Testis (tissue), 3 donors: ENCODE measurements around the gene GGCX. TPM values are rescaled to one million over a fixed set of nuclear protein-coding genes. Genes with fewer than 3 reads are reported as not detected.

ENCODE experiments used
- DNase-seq: peaks from one replicate; pipeline ENCODE4 v3.0.0-alpha.2; 2019
- H3K27ac ChIP-seq, 2 donors: fragments of 200-600 bp; sonication (generic); one replicate each; pipeline ENCODE4 v1.5.1; 2019
- H3K27me3 ChIP-seq: fragments of 200-600 bp; sonication (generic); one replicate; pipeline ENCODE4 v1.5.1; 2019
- H3K36me3 ChIP-seq: fragments of 200-600 bp; sonication (generic); one replicate; pipeline ENCODE4 v1.5.1; 2017; ENCODE audit warnings: low read depth; ENCODE audit errors: missing control alignments
- H3K4me1 ChIP-seq: fragments of 200-600 bp; sonication (generic); one replicate; pipeline ENCODE4 v1.5.1; 2019
- H3K4me3 ChIP-seq, 2 donors: fragments of 200-600 bp; sonication (generic); one replicate each; pipeline ENCODE4 v1.5.1; 2017 to 2019
- H3K9me3 ChIP-seq: fragments of 200-600 bp; sonication (generic); one replicate; pipeline ENCODE4 v1.5.1; 2017
- POLR2A ChIP-seq: fragments of 450-650 bp; IDR thresholded peaks from one replicate; pipeline ENCODE4 v1.6.1; 2017; ENCODE audit warnings: antibody characterized with exemption, mild to moderate bottlenecking, moderate library complexity
- WGBS, 2 donors: methylation state at CpG; one replicate each; pipeline ENCODE4 v1.1.5; 2018; 5-methylcytosine and 5-hydroxymethylcytosine counted together
- intact Hi-C: fragments of 100-400 bp; cut with DNase I; formaldehyde crosslinking; loops from one replicate; pipeline ENCODE4 v1.15.1; 2023; ENCODE audit warnings: low total_unique reads
- polyA plus RNA-seq: library from polyadenylated mRNA; stranded (reverse); fragments of 350-450 nt; fragmentation: Illumina TruSeq; extraction: RNeasy Lipid Tissue Mini Kit (QIAGEN cat#74804); gene quantifications from one replicate; pipeline ENCODE4 v1.2.3, GENCODE V29; 2014; ENCODE audit warnings: low read depth, low replicate concordance; ENCODE audit not compliant: insufficient read depth
- total RNA-seq, 2 donors: library from RNA; depleted of rRNA; stranded (reverse); fragments of >200 nt; gene quantifications; one replicate each; pipeline ENCODE4 v1.2.3, GENCODE V29; 2016
- TF ChIP-seq, protein P1 (sequence below), 3 experiments: fragments of 450-650 bp in 2 of 3; fragments of 200-600 bp in 1 of 3; sonication (generic) in 1 of 3; IDR thresholded peaks; one replicate each; pipeline ENCODE4 v1.5.1; 2016 to 2019; ENCODE audit warnings: antibody characterized with exemption in 3 of 3, mild to moderate bottlenecking in 2 of 3, moderate library complexity in 1 of 3

Gene GGCX
- total and polyA plus RNA-seq, 3 donors from 2014 or later: 21.1 to 31.8 (median 26.8) TPM

DNA sequence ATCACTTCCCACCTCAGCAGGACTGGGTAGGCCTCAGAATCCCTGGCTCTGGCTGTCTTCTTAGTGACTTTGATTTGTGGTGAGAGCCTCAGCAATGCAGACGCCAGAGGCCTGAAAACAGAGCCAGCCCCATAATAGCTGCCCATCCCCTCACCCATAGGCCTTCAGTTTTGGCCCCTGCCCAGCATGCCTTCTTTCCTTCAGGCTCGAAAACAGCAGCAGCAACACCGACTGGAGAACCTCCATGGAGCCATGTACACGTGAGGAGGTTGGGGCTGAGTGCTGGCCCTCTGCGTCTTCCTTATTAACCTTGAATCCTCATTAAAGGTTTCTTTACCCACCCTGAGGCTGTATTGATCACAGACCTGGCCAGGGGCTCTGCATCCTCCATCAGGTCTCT, 35.9 kb upstream of the GGCX start:
- 77 to 79% methylated on average over 5 of the region's 5 CpGs for WGBS, 2 donors
- H3K27ac ChIP-seq: no peak overlapping the region
- H3K36me3 ChIP-seq: no peaks in the 10 kb centered on the region
- H3K4me3 ChIP-seq: no peak overlapping the region
- TF ChIP-seq, protein P1, sequence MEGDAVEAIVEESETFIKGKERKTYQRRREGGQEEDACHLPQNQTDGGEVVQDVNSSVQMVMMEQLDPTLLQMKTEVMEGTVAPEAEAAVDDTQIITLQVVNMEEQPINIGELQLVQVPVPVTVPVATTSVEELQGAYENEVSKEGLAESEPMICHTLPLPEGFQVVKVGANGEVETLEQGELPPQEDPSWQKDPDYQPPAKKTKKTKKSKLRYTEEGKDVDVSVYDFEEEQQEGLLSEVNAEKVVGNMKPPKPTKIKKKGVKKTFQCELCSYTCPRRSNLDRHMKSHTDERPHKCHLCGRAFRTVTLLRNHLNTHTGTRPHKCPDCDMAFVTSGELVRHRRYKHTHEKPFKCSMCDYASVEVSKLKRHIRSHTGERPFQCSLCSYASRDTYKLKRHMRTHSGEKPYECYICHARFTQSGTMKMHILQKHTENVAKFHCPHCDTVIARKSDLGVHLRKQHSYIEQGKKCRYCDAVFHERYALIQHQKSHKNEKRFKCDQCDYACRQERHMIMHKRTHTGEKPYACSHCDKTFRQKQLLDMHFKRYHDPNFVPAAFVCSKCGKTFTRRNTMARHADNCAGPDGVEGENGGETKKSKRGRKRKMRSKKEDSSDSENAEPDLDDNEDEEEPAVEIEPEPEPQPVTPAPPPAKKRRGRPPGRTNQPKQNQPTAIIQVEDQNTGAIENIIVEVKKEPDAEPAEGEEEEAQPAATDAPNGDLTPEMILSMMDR (IDR thresholded peaks at IDR 0.05): no peak
- no peak for TF ChIP-seq POLR2A
- no peaks in the 10 kb centered on the region for H3K27me3 ChIP-seq
- DNase-seq: no peak
- intact Hi-C loops: no loop called here
- peaks cover 29% of the 10 kb centered on the region for H3K4me1 ChIP-seq
- no peaks in the 10 kb centered on the region for H3K9me3 ChIP-seq

DNA sequence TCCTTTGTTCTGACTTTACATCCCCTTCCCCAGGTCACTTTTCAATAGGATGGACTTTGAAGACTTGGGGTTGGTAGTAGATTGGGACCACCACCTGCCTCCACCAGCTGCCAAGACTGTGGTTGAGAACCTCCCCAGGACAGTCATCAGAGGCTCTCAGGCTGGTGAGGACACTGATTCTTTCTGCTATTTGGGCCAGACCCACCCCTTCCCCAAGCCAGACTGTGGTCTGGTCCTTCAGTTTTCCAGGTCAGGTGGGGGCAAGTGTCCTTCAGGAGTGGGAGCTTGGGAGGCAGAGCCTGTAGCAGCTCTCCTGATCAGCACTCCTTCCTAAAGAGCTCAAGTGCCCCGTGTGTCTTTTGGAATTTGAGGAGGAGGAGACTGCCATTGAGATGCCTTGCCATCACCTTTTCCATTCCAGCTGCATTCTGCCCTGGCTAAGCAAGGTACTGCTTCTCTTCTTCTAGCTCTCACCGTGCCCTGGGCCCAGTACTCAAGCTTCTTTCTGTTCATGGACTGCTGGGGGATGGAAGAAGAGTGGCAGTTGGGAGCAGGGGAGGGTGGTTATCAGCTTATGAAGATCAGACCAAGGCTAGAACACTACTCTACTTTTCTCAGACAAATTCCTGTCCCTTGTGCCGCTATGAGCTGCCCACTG, 35.3 kb upstream of the GGCX start:
- intact Hi-C loops: no loop called here

DNA sequence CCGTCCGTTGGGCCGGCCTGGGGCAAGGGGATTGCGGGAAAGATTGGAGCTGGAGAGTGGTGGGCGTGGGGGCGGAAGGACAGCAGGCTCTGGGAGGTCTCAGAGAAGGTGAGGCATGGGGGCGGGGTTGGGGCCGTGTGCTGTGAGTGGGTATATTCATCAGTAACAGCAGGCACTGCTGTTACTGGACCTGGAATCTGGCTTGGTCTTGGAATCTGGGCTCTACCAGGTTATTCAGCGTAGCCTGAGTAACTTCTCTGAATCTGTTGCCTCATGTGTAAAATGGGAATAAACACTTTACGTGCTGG, 34.7 kb upstream of the GGCX start:
- 2% methylated on average over 5 to 10 of the region's 10 CpGs for WGBS, 2 donors
- no peak for DNase-seq
- H3K36me3 ChIP-seq: no peaks in the 10 kb centered on the region
- peak overlapping the region; percentile 85 to 97 for H3K4me3 ChIP-seq
- TF ChIP-seq POLR2A: no peak
- TF ChIP-seq, protein P1 (IDR thresholded peaks at IDR 0.05): no peak
- peak overlapping the region; percentile 92 to 95 for H3K27ac ChIP-seq
- no peaks in the 10 kb centered on the region for H3K27me3 ChIP-seq
- intact Hi-C loops: no loop called here
- H3K4me1 ChIP-seq: peaks cover 26% of the 10 kb centered on the region
- no peaks in the 10 kb centered on the region for H3K9me3 ChIP-seq

More for the DNA sequence above, 35.3 kb upstream of the GGCX start:
- WGBS, 2 donors: 43 to 54% methylated on average over 2 to 3 of the region's 3 CpGs
- peaks cover 26% of the 10 kb centered on the region for H3K4me1 ChIP-seq
- TF ChIP-seq, protein P1 (IDR thresholded peaks at IDR 0.05): no peak
- TF ChIP-seq POLR2A: no peak
- H3K36me3 ChIP-seq: no peaks in the 10 kb centered on the region
- H3K27ac ChIP-seq: peak overlapping the region in 1 of 2 donors; percentile 92
- no peaks in the 10 kb centered on the region for H3K9me3 ChIP-seq
- DNase-seq: no peak
- H3K4me3 ChIP-seq: peak overlapping the region in 1 of 2 donors; percentile 97
- H3K27me3 ChIP-seq: no peaks in the 10 kb centered on the region

DNA sequence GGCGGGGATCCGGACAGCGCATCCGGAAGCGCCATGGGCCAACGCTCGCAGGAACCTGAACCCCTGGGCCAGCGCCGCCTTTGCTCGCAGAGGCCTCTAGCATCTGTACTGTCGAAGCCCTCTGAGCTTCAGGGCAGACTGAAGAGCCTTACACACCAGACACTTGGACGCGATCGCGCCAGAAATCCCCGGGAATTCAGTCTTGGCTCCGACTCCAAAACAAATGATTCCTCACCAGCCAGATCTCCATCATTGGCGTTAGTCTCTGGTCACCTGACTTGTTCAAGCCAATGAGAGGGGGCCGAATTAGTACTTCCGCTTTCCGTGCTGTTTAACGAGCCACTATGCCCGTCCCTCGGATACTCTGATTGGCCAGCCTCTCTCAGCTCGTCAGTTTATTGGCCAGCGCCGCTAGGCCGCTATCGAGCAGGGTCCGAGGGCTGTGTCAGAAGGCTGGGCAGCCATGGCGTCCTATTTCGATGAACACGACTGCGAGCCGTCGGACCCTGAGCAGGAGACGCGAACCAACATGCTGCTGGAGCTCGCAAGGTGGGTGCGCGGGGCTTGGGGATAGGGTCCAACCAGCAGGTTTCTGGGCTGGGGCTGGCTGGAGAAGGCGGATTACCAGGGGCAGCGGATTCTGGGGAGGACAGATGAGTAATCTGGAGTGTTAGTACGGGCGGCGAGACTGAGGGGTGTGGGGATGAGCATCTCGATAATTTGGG, 34.2 kb upstream of the GGCX start, which contains the start of gene RNF181:
RNF181 (plus strand) TSS at position 445 of the 725 bp plus-strand sequence; CDS start at position 464, 19 bp downstream.
- DNase-seq: peak; percentile 99
- WGBS, 2 donors: 0 to 1% methylated on average over 25 to 40 of the region's 47 CpGs
- intact Hi-C loops: no loop called here
- no peaks in the 10 kb centered on the region for H3K27me3 ChIP-seq
- TF ChIP-seq POLR2A: peak; percentile 76
- TF ChIP-seq, protein P1 (IDR thresholded peaks at IDR 0.05): peak in 1 of 3 experiments; percentile 3
- no peaks in the 10 kb centered on the region for H3K36me3 ChIP-seq
- peaks cover 29% of the 10 kb centered on the region for H3K4me1 ChIP-seq
- H3K4me3 ChIP-seq: peak within 1 kb of the TSS; percentile 85 to 97
- H3K27ac ChIP-seq: peak within 1 kb of the TSS; percentile 92 to 95
- no peaks in the 10 kb centered on the region for H3K9me3 ChIP-seq
